ENCODE results near the gene LIN54.

DNA sequence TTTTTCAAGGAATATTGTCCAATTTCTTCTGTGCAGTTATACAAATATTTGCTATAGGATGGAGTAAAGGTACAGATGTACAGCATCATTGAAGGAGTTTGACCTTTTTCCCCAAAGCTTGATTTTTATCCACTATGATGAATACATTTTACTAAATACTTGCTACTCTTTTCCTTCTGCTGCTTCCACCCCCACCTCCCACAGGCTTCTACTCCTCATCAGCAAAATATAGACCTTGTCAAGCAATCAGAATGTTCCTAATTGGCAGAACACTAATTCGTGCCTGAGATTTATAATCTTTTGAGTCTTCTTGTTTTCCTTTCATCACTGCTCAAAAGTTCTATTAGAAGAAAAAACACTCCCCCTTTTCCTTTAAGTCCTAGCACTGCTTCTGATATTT, 113.9 kb downstream of the LIN54 start:
- TF ChIP-seq, protein P1, sequence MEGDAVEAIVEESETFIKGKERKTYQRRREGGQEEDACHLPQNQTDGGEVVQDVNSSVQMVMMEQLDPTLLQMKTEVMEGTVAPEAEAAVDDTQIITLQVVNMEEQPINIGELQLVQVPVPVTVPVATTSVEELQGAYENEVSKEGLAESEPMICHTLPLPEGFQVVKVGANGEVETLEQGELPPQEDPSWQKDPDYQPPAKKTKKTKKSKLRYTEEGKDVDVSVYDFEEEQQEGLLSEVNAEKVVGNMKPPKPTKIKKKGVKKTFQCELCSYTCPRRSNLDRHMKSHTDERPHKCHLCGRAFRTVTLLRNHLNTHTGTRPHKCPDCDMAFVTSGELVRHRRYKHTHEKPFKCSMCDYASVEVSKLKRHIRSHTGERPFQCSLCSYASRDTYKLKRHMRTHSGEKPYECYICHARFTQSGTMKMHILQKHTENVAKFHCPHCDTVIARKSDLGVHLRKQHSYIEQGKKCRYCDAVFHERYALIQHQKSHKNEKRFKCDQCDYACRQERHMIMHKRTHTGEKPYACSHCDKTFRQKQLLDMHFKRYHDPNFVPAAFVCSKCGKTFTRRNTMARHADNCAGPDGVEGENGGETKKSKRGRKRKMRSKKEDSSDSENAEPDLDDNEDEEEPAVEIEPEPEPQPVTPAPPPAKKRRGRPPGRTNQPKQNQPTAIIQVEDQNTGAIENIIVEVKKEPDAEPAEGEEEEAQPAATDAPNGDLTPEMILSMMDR (IDR thresholded peaks at IDR 0.05; ENCODE audit: low read length): no peak
- TF ChIP-seq EZH2 (optimal IDR thresholded peaks at IDR 0.05; ENCODE audit: low read depth, low read length) (no peak), EZH2phosphoT487 (IDR thresholded peaks at IDR 0.05; ENCODE audit: low read length) (no peak)
